Measurements from ENCODE around the gene GPC1. TPM values are rescaled to one million over a fixed set of nuclear protein-coding genes. Genes with fewer than 3 reads are reported as not detected.

Gene GPC1
- total RNA-seq, 1 donor from 2014 or later, result 91.4 TPM

- DNase-seq (ENCODE audit: low spot score, unreplicated experiment), result no peak
- Mint-ChIP-seq H3K36me3 (ENCODE audit: insufficient read depth) (no peaks in the 10 kb centered on the region), H3K4me3 (ENCODE audit: low read depth) (no peak overlapping the region), H3K4me1 (ENCODE audit: low read depth) (peaks cover 6% of the 10 kb centered on the region), H3K27me3 (no peaks in the 10 kb centered on the region), H3K27ac (no peak overlapping the region), H3K9me3 (ENCODE audit: low read depth) (peaks cover 8% of the 10 kb centered on the region)
- TF ChIP-seq CTCF (IDR thresholded peaks at IDR 0.05; ENCODE audit: unreplicated experiment), result no peak
Observed at GRCh38 chr2:240419723-240420122, 15.7 kb upstream of the GPC1 start.

GRCh38 chr2:240420206-240421104, 15.0 kb upstream of the GPC1 start:
- DNase-seq (ENCODE audit: low spot score, unreplicated experiment), result no peak
- no peak overlapping the region for H3K27ac Mint-ChIP-seq

GRCh38 chr2:240421381-240421780, 14.1 kb upstream of the GPC1 start:
- no peak overlapping the region for H3K27ac Mint-ChIP-seq

More at GRCh38 chr2:240420206-240421104, 15.0 kb upstream of the GPC1 start:
- H3K4me1 Mint-ChIP-seq (ENCODE audit: low read depth), result peaks cover 6% of the 10 kb centered on the region
- TF ChIP-seq CTCF (IDR thresholded peaks at IDR 0.05; ENCODE audit: unreplicated experiment), result no peak
- H3K36me3 Mint-ChIP-seq (ENCODE audit: insufficient read depth), result no peaks in the 10 kb centered on the region
- H3K27me3 Mint-ChIP-seq, result no peaks in the 10 kb centered on the region
- peaks cover 8% of the 10 kb centered on the region for H3K9me3 Mint-ChIP-seq (ENCODE audit: low read depth)
- no peak overlapping the region for H3K4me3 Mint-ChIP-seq (ENCODE audit: low read depth)

GRCh38 chr2:240422658-240423329, 12.7 kb upstream of the GPC1 start:
- no peak for DNase-seq (ENCODE audit: low spot score, unreplicated experiment)
- Mint-ChIP-seq H3K27me3 (no peaks in the 10 kb centered on the region), H3K4me1 (ENCODE audit: low read depth) (peaks cover 20% of the 10 kb centered on the region)

More at GRCh38 chr2:240421381-240421780, 14.1 kb upstream of the GPC1 start:
- Mint-ChIP-seq H3K27me3 (no peaks in the 10 kb centered on the region), H3K36me3 (ENCODE audit: insufficient read depth) (no peaks in the 10 kb centered on the region), H3K4me1 (ENCODE audit: low read depth) (peaks cover 10% of the 10 kb centered on the region), H3K9me3 (ENCODE audit: low read depth) (peaks cover 8% of the 10 kb centered on the region), H3K4me3 (ENCODE audit: low read depth) (no peak overlapping the region)
- no peak for TF ChIP-seq CTCF (IDR thresholded peaks at IDR 0.05; ENCODE audit: unreplicated experiment)
- no peak for DNase-seq (ENCODE audit: low spot score, unreplicated experiment)

More at GRCh38 chr2:240422658-240423329, 12.7 kb upstream of the GPC1 start:
- no peak for TF ChIP-seq CTCF (IDR thresholded peaks at IDR 0.05; ENCODE audit: unreplicated experiment)
- Mint-ChIP-seq H3K4me3 (ENCODE audit: low read depth) (no peak overlapping the region), H3K9me3 (ENCODE audit: low read depth) (peaks cover 10% of the 10 kb centered on the region), H3K36me3 (ENCODE audit: insufficient read depth) (no peaks in the 10 kb centered on the region), H3K27ac (peak overlapping the region; percentile 8)
